Osteoblast (primary cell): ENCODE results near the gene KBTBD12. TPM values are rescaled to one million over a fixed set of nuclear protein-coding genes. Genes with fewer than 3 reads are reported as not detected.
"Not testable (repeated sequence)": the region's sequence is repeated elsewhere in the genome, so short reads cannot be mapped to it uniquely, and the experiment has no call there.

Source experiments
- DNase-seq: peaks from one replicate; pipeline ENCODE4 v3.0.0; 2011; ENCODE audit warnings: low spot score, mixed read lengths; ENCODE audit not compliant: insufficient read length; ENCODE audit errors: missing footprints
- H2AFZ ChIP-seq: 2 replicates; pipeline ENCODE4 v1.6.0; 2011; ENCODE audit warnings: mild to moderate bottlenecking, low read length
- H3K27ac ChIP-seq: 2 replicates; pipeline ENCODE4 v1.5.1; 2011; ENCODE audit warnings: mild to moderate bottlenecking, low read depth, low read length, moderate library complexity
- H3K27me3 ChIP-seq: 2 replicates; pipeline ENCODE4 v1.6.0; 2012; ENCODE audit warnings: mild to moderate bottlenecking, control low read depth, inconsistent platforms, low read length, moderate library complexity; ENCODE audit not compliant: insufficient read depth
- H3K36me3 ChIP-seq: 2 replicates; pipeline ENCODE4 v1.5.1; 2011; ENCODE audit warnings: mild to moderate bottlenecking, low read length, control low read depth, moderate library complexity; ENCODE audit not compliant: insufficient read depth
- H3K4me1 ChIP-seq: 2 replicates; pipeline ENCODE4 v1.5.1; 2011; ENCODE audit warnings: mild to moderate bottlenecking, low read length, control low read depth, moderate library complexity; ENCODE audit not compliant: insufficient read depth
- H3K4me2 ChIP-seq: 2 replicates; pipeline ENCODE4 v1.6.0; 2011; ENCODE audit warnings: mild to moderate bottlenecking, low read length; ENCODE audit not compliant: insufficient read depth
- H3K4me3 ChIP-seq: fragments of 200-600 bp; sonication (generic); 3 replicates; pipeline ENCODE4 v1.5.1; 2012; ENCODE audit warnings: mild to moderate bottlenecking, low read length, inconsistent platforms; ENCODE audit not compliant: insufficient read depth
- H3K79me2 ChIP-seq: 2 replicates; pipeline ENCODE4 v1.6.0; 2012; ENCODE audit warnings: mild to moderate bottlenecking, low read length, control low read depth, inconsistent platforms; ENCODE audit not compliant: insufficient read depth
- H3K9me3 ChIP-seq: 2 replicates; pipeline ENCODE4 v1.5.1; 2011; ENCODE audit warnings: low read depth, low read length, control low read depth
- H4K20me1 ChIP-seq: 2 replicates; pipeline ENCODE4 v1.6.0; 2012; ENCODE audit warnings: mild to moderate bottlenecking, low read length, control low read depth; ENCODE audit not compliant: insufficient read depth
- CTCF ChIP-seq: IDR thresholded peaks from 2 replicates; pipeline ENCODE4 v1.5.1; 2011; ENCODE audit warnings: mild to moderate bottlenecking, low read depth, low read length, moderate library complexity; ENCODE audit errors: extremely low read depth
- total RNA-seq: library from RNA; depleted of rRNA; stranded (reverse); fragments of >200 nt; gene quantifications from 2 replicates; pipeline ENCODE4 v1.2.3, GENCODE V29; 2012

The KBTBD12 gene
- total RNA-seq, 1 donor: not detected

GRCh38 chr3:127902486-127902885 is 12.5 kb upstream of the KBTBD12 start:
- Histone ChIP-seq H3K27ac (no peak overlapping the region), H3K27me3 (peaks cover 20% of the 10 kb centered on the region), H4K20me1 (no peaks in the 10 kb centered on the region), H3K4me3 (no peak overlapping the region), H3K36me3 (no peaks in the 10 kb centered on the region), H3K4me2 (no peak overlapping the region), H2AFZ (no peak overlapping the region), H3K9me3 (no peaks in the 10 kb centered on the region), H3K79me2 (no peaks in the 10 kb centered on the region), H3K4me1 (no peaks in the 10 kb centered on the region)
- TF ChIP-seq CTCF: no peak
- DNase-seq: no peak

- H3K27ac ChIP-seq: no peak overlapping the region
- no peaks in the 10 kb centered on the region for H3K79me2 ChIP-seq
- DNase-seq: no peak
- no peak overlapping the region for H3K4me3 ChIP-seq
- H3K36me3 ChIP-seq: no peaks in the 10 kb centered on the region
- no peaks in the 10 kb centered on the region for H3K9me3 ChIP-seq
- no peaks in the 10 kb centered on the region for H4K20me1 ChIP-seq
- H3K4me2 ChIP-seq: no peak overlapping the region
- H3K27me3 ChIP-seq: peaks cover 27% of the 10 kb centered on the region
- no peak for TF ChIP-seq CTCF
- no peaks in the 10 kb centered on the region for H3K4me1 ChIP-seq
- H2AFZ ChIP-seq: no peak overlapping the region
Measured at GRCh38 chr3:127903611-127904375, 11.2 kb upstream of the KBTBD12 start.

- Histone ChIP-seq H3K4me2 (no peak overlapping the region), H2AFZ (no peak overlapping the region), H3K9me3 (no peaks in the 10 kb centered on the region), H3K79me2 (no peaks in the 10 kb centered on the region), H3K4me1 (no peaks in the 10 kb centered on the region), H3K4me3 (no peak overlapping the region), H4K20me1 (no peaks in the 10 kb centered on the region), H3K36me3 (no peaks in the 10 kb centered on the region), H3K27me3 (peaks cover 42% of the 10 kb centered on the region), H3K27ac (no peak overlapping the region)
- no peak for TF ChIP-seq CTCF
- no peak for DNase-seq
Measured at GRCh38 chr3:127905556-127905955, 9.5 kb upstream of the KBTBD12 start.

GRCh38 chr3:127906653-127907052 is 8.4 kb upstream of the KBTBD12 start:
- H3K4me2 ChIP-seq: not testable (repeated sequence)

More at GRCh38 chr3:127906653-127907052, 8.4 kb upstream of the KBTBD12 start:
- DNase-seq, H3K36me3 ChIP-seq, H3K79me2 ChIP-seq, H3K27ac ChIP-seq, H3K4me3 ChIP-seq, H2AFZ ChIP-seq, H3K4me1 ChIP-seq, H3K9me3 ChIP-seq, H4K20me1 ChIP-seq: not testable (repeated sequence)
- H3K27me3 ChIP-seq: peaks cover 51% of the 10 kb centered on the region
